Caco-2 (cell line): ENCODE measurements around the gene GJA9. TPM values are rescaled to one million over a fixed set of nuclear protein-coding genes. Genes with fewer than 3 reads are reported as not detected.

Source experiments
- BruUV-seq: library from RNA; stranded (reverse); fragments of 400-500 nt; replicated peaks from 2 replicates; lab custom pipeline; 2021; lab: Mats Ljungman, UMichigan
- CTCF ChIA-PET: fragments of 300-600 bp; sonication (Branson Sonifier 250); formaldehyde crosslinking; loops from one replicate; lab custom pipeline; 2022; ENCODE audit warnings: antibody characterized with exemption; lab: Charles Lee
- POLR2A ChIA-PET: fragments of 300-600 bp; sonication (Branson Sonifier 250); formaldehyde crosslinking; loops from one replicate; lab custom pipeline; 2022; ENCODE audit warnings: antibody characterized with exemption; lab: Charles Lee
- DNase-seq, 2 experiments: peaks; one replicate each; pipeline versions ENCODE4 v3.0.0 to v3.0.0-alpha.2; 2020 to 2022
- H3K27me3 ChIP-seq: replicated peaks from 2 replicates; pipeline ENCODE4 v1.6.0; 2011; ENCODE audit warnings: low read length; ENCODE audit not compliant: control insufficient read depth, insufficient read depth
- H3K36me3 ChIP-seq: 2 replicates; pipeline ENCODE4 v1.5.1; 2011; ENCODE audit warnings: low read length; ENCODE audit not compliant: control insufficient read depth, insufficient read depth
- H3K4me1 ChIP-seq: fragments of 250-450 bp; sonication (Bioruptor Pico); 2 replicates; pipeline ENCODE4 v1.5.1; 2020; ENCODE audit warnings: mild to moderate bottlenecking
- H3K4me3 ChIP-seq: 2 replicates; pipeline ENCODE4 v1.5.1; 2011; ENCODE audit warnings: low read depth, mild to moderate bottlenecking, control low read depth, low read length
- H3K9me3 ChIP-seq: fragments of 250-450 bp; sonication (Bioruptor Pico); 2 replicates; pipeline ENCODE4 v1.5.1; 2020; ENCODE audit warnings: mild to moderate bottlenecking, moderate library complexity
- H3K27ac Mint-ChIP-seq: one replicate; pipeline ENCODE4 v1.8.0; 2022; ENCODE audit warnings: mixed read lengths; ENCODE audit not compliant: unreplicated experiment
- H3K27me3 Mint-ChIP-seq: one replicate; pipeline ENCODE4 v1.8.0; 2022; ENCODE audit warnings: mixed read lengths; ENCODE audit not compliant: insufficient read depth, unreplicated experiment
- H3K36me3 Mint-ChIP-seq: one replicate; pipeline ENCODE4 v1.8.0; 2022; ENCODE audit warnings: mild to moderate bottlenecking, mixed read lengths; ENCODE audit not compliant: insufficient read depth, unreplicated experiment
- H3K4me1 Mint-ChIP-seq: one replicate; pipeline ENCODE4 v1.8.0; 2022; ENCODE audit warnings: low read depth, mixed read lengths; ENCODE audit not compliant: unreplicated experiment
- H3K4me3 Mint-ChIP-seq: one replicate; pipeline ENCODE4 v1.8.0; 2022; ENCODE audit warnings: mild to moderate bottlenecking, moderate library complexity, mixed read lengths; ENCODE audit not compliant: unreplicated experiment
- H3K9me3 Mint-ChIP-seq: one replicate; pipeline ENCODE4 v1.8.0; 2022; ENCODE audit warnings: mixed read lengths; ENCODE audit not compliant: unreplicated experiment
- CTCF ChIP-seq, 2 experiments: fragments of 200-600 bp in 1 of 2; IDR thresholded peaks; 1 replicate in 1 of 2; 2 replicates in 1 of 2; pipeline versions ENCODE4 v1.5.1 to v1.8.0; 2011 to 2022; ENCODE audit warnings: antibody characterized with exemption in 1 of 2, control low read depth in 1 of 2, inconsistent platforms in 1 of 2, low read depth in 1 of 2, low read length in 1 of 2, mild to moderate bottlenecking in 1 of 2, moderate library complexity in 1 of 2; ENCODE audit not compliant: insufficient read depth in 1 of 2, severe bottlenecking in 1 of 2, unreplicated experiment in 1 of 2
- intact Hi-C: fragments of 100-400 bp; cut with micrococcal nuclease; formaldehyde crosslinking; loops from one replicate; pipeline ENCODE4 v1.10.0; 2022; ENCODE audit not compliant: unreplicated experiment
- total RNA-seq: library from RNA; stranded (reverse); gene quantifications from 2 replicates; pipeline ENCODE4 v1.2.3, GENCODE V29; 2022

GJA9 gene
- total RNA-seq, 1 experiment from 2014 or later = not detected

GRCh38 chr1:38872401-38873026 lies 8.9 kb downstream of the GJA9 start:
- ChIA-PET POLR2A (no interaction called here), CTCF (no interaction called here)
- H3K4me3 Mint-ChIP-seq = peak overlapping the region; percentile 78
- peak in 1 of 2 experiments; percentile 8 for DNase-seq
- no peak for TF ChIP-seq CTCF (IDR thresholded peaks at IDR 0.05; ENCODE audit: insufficient read depth in 1 of 2, low read depth in 1 of 2, low read length in 1 of 2, severe bottlenecking in 1 of 2, unreplicated experiment in 1 of 2)
- peaks cover 13% of the 10 kb centered on the region for H3K36me3 Mint-ChIP-seq
- H3K27me3 Mint-ChIP-seq = no peaks in the 10 kb centered on the region
- Histone ChIP-seq H3K4me1 (no peaks in the 10 kb centered on the region), H3K36me3 (no peaks in the 10 kb centered on the region), H3K4me3 (peak overlapping the region; percentile 59), H3K9me3 (no peaks in the 10 kb centered on the region), H3K27me3 (no peaks in the 10 kb centered on the region)
- intact Hi-C loops = loop anchor here (5.0 to 10.0 kb wide), 2 partner anchors 95 to 222 kb away; no protein-coding TSS in a partner anchor
- no TSS peak for BruUV-seq
- H3K4me1 Mint-ChIP-seq = peaks cover 7% of the 10 kb centered on the region
- no peaks in the 10 kb centered on the region for H3K9me3 Mint-ChIP-seq
- H3K27ac Mint-ChIP-seq = no peak overlapping the region

DNA sequence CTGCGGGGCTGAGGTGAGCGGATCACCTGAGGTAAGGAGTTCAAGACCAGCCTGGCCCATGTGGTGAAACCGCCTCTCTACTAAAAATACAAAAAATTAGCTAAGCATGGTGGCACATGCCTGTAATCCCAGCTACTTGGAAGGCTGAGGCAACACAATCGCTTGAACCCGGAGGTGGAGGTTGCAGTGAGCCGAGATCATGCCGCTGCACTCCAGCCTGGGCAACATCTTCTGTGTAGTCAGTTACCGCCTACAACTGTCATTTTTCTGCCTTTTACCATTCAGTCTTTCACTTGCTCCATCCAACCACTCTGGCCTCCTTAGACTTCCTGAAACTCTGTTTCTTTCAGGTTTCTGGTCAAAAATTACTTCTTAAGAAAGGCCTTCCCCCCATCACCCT lies 10.4 kb downstream of the GJA9 start:
- intact Hi-C loops = loop anchor here (5.0 to 10.0 kb wide), 2 partner anchors 96 to 224 kb away; no protein-coding TSS in a partner anchor
- no peak overlapping the region for H3K4me3 ChIP-seq
- POLR2A ChIA-PET = no interaction called here
- H3K4me1 ChIP-seq = no peaks in the 10 kb centered on the region
- H3K36me3 ChIP-seq = no peaks in the 10 kb centered on the region
- no peaks in the 10 kb centered on the region for H3K9me3 ChIP-seq
- H3K27me3 ChIP-seq = no peaks in the 10 kb centered on the region
- no TSS peak for BruUV-seq
- DNase-seq = no peak
- CTCF ChIA-PET = no interaction called here
- peaks cover 7% of the 10 kb centered on the region for H3K4me1 Mint-ChIP-seq
- H3K4me3 Mint-ChIP-seq = no peak overlapping the region
- no peaks in the 10 kb centered on the region for H3K9me3 Mint-ChIP-seq
- H3K27ac Mint-ChIP-seq = no peak overlapping the region
- TF ChIP-seq CTCF (IDR thresholded peaks at IDR 0.05; ENCODE audit: insufficient read depth in 1 of 2, low read depth in 1 of 2, low read length in 1 of 2, severe bottlenecking in 1 of 2, unreplicated experiment in 1 of 2) = no peak
- peaks cover 18% of the 10 kb centered on the region for H3K36me3 Mint-ChIP-seq
- H3K27me3 Mint-ChIP-seq = no peaks in the 10 kb centered on the region

DNA sequence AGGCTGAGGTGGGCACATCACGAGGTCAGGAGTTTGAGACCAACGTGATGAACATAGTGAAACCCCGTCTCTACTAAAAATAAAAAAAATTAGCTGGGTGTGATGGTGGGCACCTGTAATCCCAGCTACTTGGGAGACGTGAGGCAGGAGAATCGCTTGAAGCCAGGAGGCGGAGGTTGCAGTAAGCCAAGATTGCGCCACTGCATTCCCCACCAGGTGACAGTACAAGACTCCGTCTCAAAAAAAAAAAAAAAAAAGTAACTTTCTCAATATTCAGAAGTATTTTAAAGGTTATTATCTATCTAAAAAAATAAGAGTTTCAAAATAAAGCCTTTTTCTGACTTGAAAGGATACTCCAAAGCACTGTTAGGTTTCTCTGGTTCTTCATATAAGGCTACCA lies 14.2 kb downstream of the GJA9 start:
- no peaks in the 10 kb centered on the region for H3K27me3 Mint-ChIP-seq
- H3K9me3 ChIP-seq = no peaks in the 10 kb centered on the region
- no peaks in the 10 kb centered on the region for H3K27me3 ChIP-seq
- H3K4me1 ChIP-seq = no peaks in the 10 kb centered on the region
- no peak overlapping the region for H3K4me3 Mint-ChIP-seq
- H3K4me3 ChIP-seq = no peak overlapping the region
- no peak for DNase-seq
- CTCF ChIA-PET = no interaction called here
- POLR2A ChIA-PET = no interaction called here
- no peaks in the 10 kb centered on the region for H3K9me3 Mint-ChIP-seq
- peaks cover 18% of the 10 kb centered on the region for H3K36me3 Mint-ChIP-seq
- peaks cover 5% of the 10 kb centered on the region for H3K4me1 Mint-ChIP-seq
- no peak for TF ChIP-seq CTCF (IDR thresholded peaks at IDR 0.05; ENCODE audit: insufficient read depth in 1 of 2, low read depth in 1 of 2, low read length in 1 of 2, severe bottlenecking in 1 of 2, unreplicated experiment in 1 of 2)
- no peaks in the 10 kb centered on the region for H3K36me3 ChIP-seq
- intact Hi-C loops = no loop called here
- BruUV-seq = no TSS peak
- no peak overlapping the region for H3K27ac Mint-ChIP-seq
